Adrenal gland (tissue), 19 donors: ENCODE data around the gene APH1A. TPM values are rescaled to one million over a fixed set of nuclear protein-coding genes. Genes with fewer than 3 reads are reported as not detected.
A peak's percentile ranks its signal among the peaks of the same experiment; 100 is the strongest.
"Not testable (repeated sequence)": the region's sequence is repeated elsewhere in the genome, so short reads cannot be mapped to it uniquely, and the experiment has no call there.

Experiments used
- DNase-seq, 7 donors: peaks; one replicate each; pipeline ENCODE4 v3.0.0-alpha.2; 2019 to 2020
- H3K27ac ChIP-seq, 5 donors: fragments of 200-600 bp; sonication (generic) in 4 of 5; 1 replicate in 3 of 5; 2 replicates in 2 of 5; pipeline versions ENCODE4 v1.5.1 to v1.8.0; 2016 to 2020; ENCODE audit warnings: mild to moderate bottlenecking in 1 of 5
- H3K27me3 ChIP-seq: fragments of 200-600 bp; 2 replicates; pipeline ENCODE4 v1.8.0; 2021
- H3K36me3 ChIP-seq, 2 donors: fragments of 200-600 bp; replicated peaks in 1 of 2; 1 replicate in 1 of 2; 2 replicates in 1 of 2; pipeline versions ENCODE4 v1.5.1 to v1.8.0; 2018 to 2022
- H3K4me1 ChIP-seq, 2 donors: fragments of 200-600 bp; replicated peaks in 1 of 2; 1 replicate in 1 of 2; 2 replicates in 1 of 2; pipeline versions ENCODE4 v1.5.1 to v1.8.0; 2018 to 2021
- H3K4me3 ChIP-seq, 4 donors: fragments of 200-600 bp; sonication (generic) in 3 of 4; one replicate each; pipeline ENCODE4 v1.5.1; 2016 to 2018
- H3K9me3 ChIP-seq, 3 donors: fragments of 200-600 bp; sonication (generic) in 1 of 3; replicated peaks in 1 of 3; 1 replicate in 2 of 3; 2 replicates in 1 of 3; pipeline versions ENCODE4 v1.5.1 to v1.8.0; 2016 to 2021
- CTCF ChIP-seq, 6 experiments: fragments of 450-650 bp in 4 of 6; fragments of 200-600 bp in 2 of 6; sonication (generic) in 1 of 6; IDR thresholded peaks; 1 replicate in 5 of 6; 2 replicates in 1 of 6; pipeline versions ENCODE4 v1.5.1 to v1.8.0; 2016 to 2021; ENCODE audit warnings: antibody characterized with exemption in 6 of 6, mild to moderate bottlenecking in 2 of 6, moderate library complexity in 1 of 6
- POLR2A ChIP-seq, 2 donors: fragments of 450-650 bp; IDR thresholded peaks; one replicate each; pipeline ENCODE4 v1.6.1; 2017; ENCODE audit warnings: antibody characterized with exemption in 2 of 2, mild to moderate bottlenecking in 2 of 2, moderate library complexity in 1 of 2
- WGBS, 4 donors: extraction: QIAGEN DNeasy Blood & Tissue Kit in 2 of 4; methylation state at CpG; one replicate each; pipeline versions ENCODE4 v1.1.5 to v1.1.7; 2013 to 2017; 5-methylcytosine and 5-hydroxymethylcytosine counted together
- intact Hi-C, 2 donors: fragments of 100-400 bp; cut with DNase I; formaldehyde crosslinking; loops; one replicate each; pipeline versions ENCODE4 v1.14.1 to v1.15.0; 2022 to 2023
- long read RNA-seq, 10 donors: library from polyadenylated mRNA in 3 of 10; unstranded in 2 of 10; stranded (forward) in 1 of 10; transcript quantifications; one replicate each; pipeline ENCODE4 v2.0.0 and lab custom pipeline, GENCODE V29; 2021 to 2026
- polyA plus RNA-seq, 3 donors: library from polyadenylated mRNA; stranded (reverse); fragments of 200-250 nt in 2 of 3; fragments of 350-450 nt in 1 of 3; fragmentation: Illumina TruSeq in 1 of 3; extraction: RNeasy Lipid Tissue Mini Kit (QIAGEN cat#74804) in 1 of 3; gene quantifications; one replicate each; pipeline ENCODE4 v1.2.3, GENCODE V29; 2013 to 2014
- total RNA-seq, 9 donors: library from RNA; depleted of rRNA in 4 of 9; stranded (reverse); fragments of >200 nt in 4 of 9; fragments of 120-200 nt in 1 of 9; fragmentation: NEBNext Ultra II Directional in 1 of 9; extraction: Animal tissue kit (Norgen Biotek cat#: 25700) in 1 of 9; gene quantifications; one replicate each; pipeline versions ENCODE4 v1.1.0 to v1.2.4, GENCODE V29; 2013 to 2023
- donor health status: healthy with polysubstance abuse.
- donor health status: Bipolar disorder and iron deficiency.
- donor health status: DM: yes; HTN: yes; CAD: no.
- donor health status: DM: no; HTN: no; CAD: no.
- donor health status: DM: no; HTN: no; CAD: no.
- donor health status: DM: yes; HTN: yes; CAD: no.

APH1A gene
- total RNA-seq (100 to 1,000 TPM; 102 to 179 (median 129) TPM), polyA plus RNA-seq (10 to 100 TPM; 59.4 to 96.6 (median 88.2) TPM)
- long read RNA-seq, donor 1, transcript APH1A-203 (7 exons, 1,713 nt): major isoform, 32 of 57 reads
- long read RNA-seq, donor 1, transcript APH1A-202 (6 exons, 2,353 nt): minor isoform, 20 of 57 reads
- long read RNA-seq, donor 1, partial matches to known transcripts: 5 of 57 reads
- long read RNA-seq, donor 1, other reads (novel, unspliced or antisense): 0 of 57 reads
- long read RNA-seq, donor 2, transcript APH1A-202 (6 exons, 2,353 nt): major isoform, 19 of 37 reads
- long read RNA-seq, donor 2, transcript APH1A-203 (7 exons, 1,713 nt): minor isoform, 17 of 37 reads
- long read RNA-seq, donor 2, partial matches to known transcripts: 0 of 37 reads
- long read RNA-seq, donor 2, other reads (novel, unspliced or antisense): 0 of 37 reads
- long read RNA-seq, donor 3, transcript APH1A-202 (6 exons, 2,353 nt): major isoform, 20 of 35 reads
- long read RNA-seq, donor 3, transcript APH1A-203 (7 exons, 1,713 nt): minor isoform, 13 of 35 reads
- long read RNA-seq, donor 3, partial matches to known transcripts: 0 of 35 reads
- long read RNA-seq, donor 3, other reads (novel, unspliced or antisense): 0 of 35 reads
- long read RNA-seq, donor 4, partial matches to known transcripts: 0 of 4 reads
- long read RNA-seq, donor 4, other reads (novel, unspliced or antisense): 1 of 4 reads
- long read RNA-seq, donor 5, transcript APH1A-203 (7 exons, 1,713 nt): minor isoform, 38 of 95 reads
- long read RNA-seq, donor 5, transcript APH1A-202 (6 exons, 2,353 nt): major isoform, 40 of 95 reads
- long read RNA-seq, donor 5, partial matches to known transcripts: 3 of 95 reads
- long read RNA-seq, donor 5, other reads (novel, unspliced or antisense): 14 of 95 reads
- long read RNA-seq, donor 6, transcript APH1A-202 (6 exons, 2,353 nt): major isoform, 7 of 10 reads
- long read RNA-seq, donor 6, partial matches to known transcripts: 0 of 10 reads
- long read RNA-seq, donor 6, other reads (novel, unspliced or antisense): 2 of 10 reads
- long read RNA-seq, donor 7, transcript APH1A-203 (7 exons, 1,713 nt): major isoform, 11 of 19 reads
- long read RNA-seq, donor 7, transcript APH1A-202 (6 exons, 2,353 nt): minor isoform, 8 of 19 reads
- long read RNA-seq, donor 7, partial matches to known transcripts: 0 of 19 reads
- long read RNA-seq, donor 7, other reads (novel, unspliced or antisense): 0 of 19 reads
- long read RNA-seq, donor 8, transcript APH1A-202 (6 exons, 2,353 nt): minor isoform, 35 of 78 reads
- long read RNA-seq, donor 8, transcript APH1A-203 (7 exons, 1,713 nt): major isoform, 37 of 78 reads
- long read RNA-seq, donor 8, partial matches to known transcripts: 6 of 78 reads
- long read RNA-seq, donor 8, other reads (novel, unspliced or antisense): 0 of 78 reads
- long read RNA-seq, donor 9, transcript APH1A-202 (6 exons, 2,353 nt): major isoform, 21 of 47 reads
- long read RNA-seq, donor 9, transcript APH1A-203 (7 exons, 1,713 nt): minor isoform, 18 of 47 reads
- long read RNA-seq, donor 9, partial matches to known transcripts: 8 of 47 reads
- long read RNA-seq, donor 9, other reads (novel, unspliced or antisense): 0 of 47 reads
- long read RNA-seq, donor 10, transcript APH1A-202 (6 exons, 2,353 nt): minor isoform, 11 of 33 reads
- long read RNA-seq, donor 10, transcript APH1A-203 (7 exons, 1,713 nt): major isoform, 16 of 33 reads
- long read RNA-seq, donor 10, partial matches to known transcripts: 0 of 33 reads
- long read RNA-seq, donor 10, other reads (novel, unspliced or antisense): 6 of 33 reads

DNA sequence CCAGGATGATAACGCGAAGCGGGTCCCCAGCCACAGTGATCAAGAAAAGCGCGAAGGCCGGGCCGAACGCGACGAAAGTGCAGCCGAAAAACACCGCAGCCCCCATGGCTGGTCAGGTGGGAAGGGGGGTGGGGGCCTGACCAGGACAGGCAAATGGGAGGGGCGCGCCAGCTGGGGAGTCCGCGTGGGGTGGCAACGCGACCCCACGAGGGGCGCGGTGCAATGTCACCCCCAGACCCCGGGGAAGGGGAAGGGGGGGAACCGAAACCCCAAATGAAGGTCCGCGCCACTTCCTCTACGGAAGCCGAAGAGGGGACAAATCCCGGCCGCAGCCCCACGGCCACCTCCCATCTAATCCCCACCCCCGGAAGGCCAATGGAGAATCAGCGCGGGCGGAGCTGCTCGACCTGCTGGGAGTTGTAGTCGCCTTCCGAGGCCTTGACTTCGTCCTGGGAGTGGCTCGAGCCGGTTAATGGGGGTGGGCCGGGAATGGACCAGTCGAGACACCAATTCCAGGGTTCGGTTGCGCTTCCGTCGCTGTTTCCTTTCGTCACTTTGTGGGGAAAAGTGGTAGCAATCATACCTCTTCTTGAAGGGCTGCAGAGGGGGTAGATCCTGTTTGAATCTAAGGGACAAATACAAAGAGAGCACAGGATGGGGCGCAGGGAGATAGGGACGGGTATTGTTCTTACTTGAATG lies at the start of gene APH1A:
Gene APH1A, minus strand, starts transcription at position 312 of the 699 bp plus-strand sequence. Its CDS starts 206 bp downstream, at position 106.
- H3K36me3 ChIP-seq: peaks cover 0 to 34% of the 10 kb centered on the region in 2 donors
- peaks cover 16 to 18% of the 10 kb centered on the region in 2 donors for H3K4me1 ChIP-seq
- 0 to 1% (median 1%) methylated on average over 13 to 49 of the region's 49 CpGs for WGBS, 4 donors
- H3K27ac ChIP-seq: peak within 1 kb of the TSS; percentile 92 to 98 (median 95)
- intact Hi-C loops: no loop called here
- peak; percentile 97 to 99 (median 98) for DNase-seq
- H3K27me3 ChIP-seq: no peaks in the 10 kb centered on the region
- peak in 1 of 2 donors; percentile 79 for TF ChIP-seq POLR2A (IDR thresholded peaks at IDR 0.05)
- TF ChIP-seq CTCF (IDR thresholded peaks at IDR 0.05): no peak
- no peaks in the 10 kb centered on the region for H3K9me3 ChIP-seq
- H3K4me3 ChIP-seq: peak within 1 kb of the TSS; percentile 76 to 97 (median 94)

- H3K36me3 ChIP-seq, H3K4me1 ChIP-seq, DNase-seq, intact Hi-C loops, H3K4me3 ChIP-seq, H3K27ac ChIP-seq, H3K27me3 ChIP-seq, H3K9me3 ChIP-seq: not testable (repeated sequence)
- 89 to 98% (median 95%) methylated on average over 4 of the region's 4 CpGs for WGBS, 4 donors
Observed at GRCh38 chr1:150314691-150315090, 45.9 kb upstream of the APH1A start.

- WGBS, 4 donors: 87 to 95% (median 91%) methylated on average over 2 of the region's 2 CpGs
- intact Hi-C loops: no loop called here
Observed at GRCh38 chr1:150311762-150312161, 42.9 kb upstream of the APH1A start.

More at GRCh38 chr1:150311762-150312161, 42.9 kb upstream of the APH1A start:
- no peaks in the 10 kb centered on the region for H3K9me3 ChIP-seq
- TF ChIP-seq POLR2A (IDR thresholded peaks at IDR 0.05) (no peak), CTCF (IDR thresholded peaks at IDR 0.05) (no peak)
- H3K4me1 ChIP-seq: no peaks in the 10 kb centered on the region
- no peak overlapping the region for H3K27ac ChIP-seq
- no peaks in the 10 kb centered on the region for H3K27me3 ChIP-seq
- no peak for DNase-seq
- peaks cover 0 to 11% of the 10 kb centered on the region in 2 donors for H3K36me3 ChIP-seq
- no peak overlapping the region for H3K4me3 ChIP-seq
